SK-N-DZ (cell line): ENCODE results near the gene NPHP1.
"Not testable (repeated sequence)": the region's sequence is repeated elsewhere in the genome, so short reads cannot be mapped to it uniquely, and the experiment has no call there.

ENCODE experiments used
- DNase-seq: peaks from one replicate; pipeline ENCODE4 v3.0.0-alpha.2; 2015; ENCODE audit warnings: low spot score

NPHP1 gene

DNA sequence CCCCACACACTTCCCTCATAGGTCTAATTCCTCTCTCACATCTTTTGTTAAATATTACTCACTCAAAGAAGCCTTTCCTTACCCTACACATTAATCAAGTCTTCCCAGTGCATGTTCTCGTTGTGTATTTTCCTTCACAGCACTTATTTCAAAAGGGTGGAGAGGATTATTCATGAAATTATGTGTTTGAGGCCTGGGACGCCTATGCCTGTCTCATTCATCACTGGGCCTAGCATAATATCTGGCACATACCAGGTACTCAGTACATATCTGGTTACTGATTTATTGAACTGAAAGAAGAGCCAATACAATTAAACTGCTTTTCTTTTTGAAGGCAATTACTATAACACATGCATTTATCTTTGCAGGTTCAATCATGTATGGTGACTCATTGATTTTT, 74.1 kb downstream of the NPHP1 start:
- no peak for DNase-seq

DNA sequence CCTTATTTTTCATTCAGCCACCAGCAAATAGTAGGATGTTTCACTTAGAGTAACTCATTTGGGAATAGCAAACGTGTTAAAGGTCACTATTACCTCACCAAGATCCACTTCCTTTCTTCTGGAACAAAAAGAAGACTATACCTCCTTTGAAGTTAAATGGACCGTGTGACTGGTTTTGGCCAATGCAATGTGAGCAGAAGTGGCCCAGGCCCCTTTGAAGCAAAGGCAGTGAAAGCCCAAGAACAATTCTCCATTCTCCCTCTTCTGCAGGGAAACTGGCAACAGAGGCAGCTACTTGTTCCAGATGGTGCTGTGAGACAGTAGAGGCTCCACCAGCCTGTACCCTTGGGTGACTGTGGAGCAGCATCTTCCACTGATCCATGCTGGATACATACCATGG, 77.9 kb downstream of the NPHP1 start:
- DNase-seq: no peak

DNA sequence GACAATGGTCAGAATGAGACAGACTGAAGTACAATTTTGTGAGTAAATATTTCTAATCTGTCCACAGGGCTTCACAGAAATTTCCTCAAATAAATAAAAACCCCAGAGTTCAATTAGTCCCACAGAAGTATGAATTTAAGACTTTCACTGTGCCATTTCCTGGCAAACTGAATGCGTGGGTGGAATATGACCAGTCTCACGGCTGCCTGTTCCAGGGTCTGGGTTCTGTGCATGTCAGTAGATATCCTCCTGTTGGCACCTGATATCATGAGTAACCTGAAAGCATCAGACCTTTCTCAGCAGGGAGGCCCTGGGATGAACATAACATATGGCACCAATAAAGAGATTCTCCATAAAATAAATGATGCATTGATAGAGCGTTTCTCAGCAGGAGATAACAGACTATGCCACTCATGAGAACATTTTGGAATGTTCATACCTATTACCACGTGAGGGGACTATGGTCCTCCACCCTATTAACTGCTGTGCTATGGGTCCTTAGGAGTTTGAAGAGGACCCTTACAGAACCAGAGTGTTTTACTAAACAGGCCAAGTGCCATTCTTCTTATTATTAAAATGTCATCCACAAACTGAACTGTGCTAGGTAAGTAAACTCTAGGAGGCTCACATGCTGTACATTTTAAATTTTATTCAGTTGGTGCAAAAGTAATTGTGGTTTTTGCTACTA, 78.6 kb downstream of the NPHP1 start:
- DNase-seq: no peak

DNA sequence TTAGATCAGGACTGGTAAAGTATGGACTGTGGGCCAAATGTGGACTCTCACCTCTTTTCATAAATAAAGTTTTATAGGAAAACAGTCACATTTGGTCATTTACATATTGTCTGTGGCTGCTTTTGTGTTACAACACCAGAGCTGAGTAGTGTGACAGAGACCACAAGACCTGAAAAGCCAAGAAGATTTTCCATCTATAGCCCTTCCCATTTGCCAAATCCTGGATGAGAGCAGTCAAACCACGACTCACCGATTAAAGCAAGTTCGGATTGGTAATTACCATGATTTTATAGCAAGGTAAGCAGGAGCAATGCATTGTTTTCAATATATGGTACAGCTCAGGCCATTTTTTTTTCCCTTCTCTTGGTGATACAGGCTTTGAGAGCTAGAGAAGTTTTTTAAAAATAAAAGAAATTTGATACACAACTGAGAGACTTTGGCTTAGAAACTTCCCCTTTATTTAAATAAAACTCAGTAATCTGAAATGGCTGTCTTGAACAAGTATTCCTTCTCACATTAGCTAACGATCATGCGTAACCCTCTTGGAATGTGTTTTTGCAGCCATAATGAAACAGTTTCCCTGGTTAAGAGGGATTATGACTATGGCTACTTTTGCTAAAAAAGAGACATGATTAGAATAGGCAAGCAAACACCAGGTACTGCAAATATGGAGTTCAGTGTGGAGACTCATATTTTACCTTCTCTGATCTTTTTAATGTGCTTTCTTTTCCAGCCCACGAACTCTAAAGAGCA, 79.7 kb downstream of the NPHP1 start:
- no peak for DNase-seq

DNA sequence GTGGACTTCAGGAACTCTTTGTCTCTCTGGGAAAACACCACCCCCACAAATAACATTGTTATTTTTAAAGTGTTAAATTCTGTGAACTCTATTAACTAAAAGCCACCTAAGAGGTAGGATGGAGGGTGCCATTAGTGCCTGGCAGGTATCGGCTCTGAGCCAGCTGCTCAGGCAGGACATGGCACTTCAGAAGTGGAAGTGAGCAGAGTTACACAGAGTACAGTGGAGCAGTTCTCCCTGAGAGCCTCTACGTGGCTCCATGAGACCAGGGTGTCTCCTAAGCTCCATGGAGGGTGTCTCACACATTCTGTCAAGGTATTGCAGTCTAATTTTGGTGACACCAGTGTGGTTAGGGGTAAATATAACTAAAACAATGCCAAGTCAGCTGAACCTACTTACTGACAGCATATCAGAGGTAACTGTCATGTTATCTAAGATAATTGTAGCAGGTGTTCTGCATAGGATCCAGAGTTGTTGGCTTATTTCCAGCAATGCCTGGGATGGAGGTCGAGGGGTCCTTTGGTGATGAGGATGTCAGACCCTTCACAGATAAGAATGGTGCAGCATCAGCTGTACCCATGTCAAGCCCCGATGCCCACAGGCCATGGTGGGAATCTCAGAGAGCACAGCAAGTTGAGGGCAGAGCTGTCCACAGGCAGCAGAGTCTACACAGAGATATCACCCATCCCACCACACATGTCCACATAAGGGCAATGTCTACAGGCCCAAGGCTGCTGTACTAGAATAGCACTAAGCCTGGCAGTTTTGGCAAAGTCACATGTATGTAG, 80.6 kb downstream of the NPHP1 start:
- no peak for DNase-seq

DNA sequence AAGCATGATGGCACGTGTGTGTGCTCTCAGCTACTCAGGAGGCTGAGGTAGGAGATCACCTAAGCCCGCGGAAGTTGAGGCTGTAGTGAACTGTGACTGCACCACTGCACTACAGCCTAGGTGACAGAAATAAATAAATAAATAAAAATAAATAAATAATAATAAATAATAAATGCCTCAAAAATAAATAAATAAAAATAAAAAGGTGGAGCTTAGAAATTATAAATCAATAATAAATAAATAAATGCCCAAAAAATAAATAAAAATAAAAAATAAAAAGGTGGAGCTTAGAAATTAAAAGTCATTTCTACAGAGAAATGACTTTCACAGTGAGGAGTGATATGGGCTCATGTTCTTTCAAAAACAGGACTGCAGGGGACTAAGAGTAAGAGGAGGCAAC, 83.2 kb downstream of the NPHP1 start:
- no peak for DNase-seq

DNA sequence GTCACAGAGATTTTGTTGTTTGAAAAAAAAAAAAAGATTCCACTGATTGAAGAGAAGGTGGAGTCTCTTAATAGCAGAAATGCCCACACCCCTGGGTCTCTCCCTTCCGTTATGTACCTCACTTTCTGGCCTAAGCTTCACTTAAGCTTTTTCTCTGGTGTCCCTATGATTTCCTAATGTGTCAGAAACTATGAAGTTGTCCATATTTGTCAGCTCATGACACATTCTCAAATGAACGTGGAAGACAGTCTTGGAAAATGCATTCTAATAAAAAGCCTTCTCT, 83.8 kb downstream of the NPHP1 start:
- DNase-seq: no peak

DNA sequence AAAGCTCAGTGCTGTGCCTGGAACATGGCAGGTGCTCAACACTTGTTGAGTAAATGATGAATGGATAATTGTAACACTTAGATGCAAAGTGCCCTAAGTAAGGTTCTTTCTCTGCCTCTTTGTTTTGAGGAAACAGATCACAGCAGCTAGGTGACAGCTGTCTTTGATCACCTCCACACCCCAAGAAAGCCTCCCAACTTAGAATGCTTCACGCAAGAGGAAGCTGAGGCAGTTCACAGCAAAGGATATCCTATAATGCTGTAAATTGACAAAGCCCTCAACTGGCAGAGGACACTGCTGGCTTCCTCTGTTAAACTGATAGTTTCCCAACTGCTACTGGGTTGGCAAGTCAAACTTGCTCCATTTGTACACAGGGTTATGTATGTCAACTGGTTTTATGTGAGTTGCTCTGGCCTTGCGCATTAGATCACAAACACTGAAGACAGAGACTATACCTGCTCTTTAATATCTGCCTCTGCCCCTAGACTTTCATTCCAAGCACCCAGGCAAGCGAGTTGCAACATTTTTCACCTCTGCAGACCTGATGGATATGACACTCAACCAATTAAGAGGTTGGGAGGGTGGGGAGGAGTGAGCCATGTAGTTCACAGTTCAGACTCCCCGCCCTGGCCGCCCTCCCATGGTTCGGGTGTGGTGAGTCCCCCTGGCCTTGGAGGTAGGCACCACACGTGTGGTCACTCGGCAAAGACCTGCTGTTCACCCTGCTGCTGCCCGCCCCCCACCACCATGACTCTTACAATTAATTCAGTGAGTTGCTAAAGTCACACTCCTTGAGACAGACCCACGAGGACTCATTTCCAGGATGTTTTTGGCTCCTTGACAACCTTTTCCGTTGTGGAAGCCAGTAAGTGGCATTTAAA, 84.4 kb downstream of the NPHP1 start:
- DNase-seq: no peak

DNA sequence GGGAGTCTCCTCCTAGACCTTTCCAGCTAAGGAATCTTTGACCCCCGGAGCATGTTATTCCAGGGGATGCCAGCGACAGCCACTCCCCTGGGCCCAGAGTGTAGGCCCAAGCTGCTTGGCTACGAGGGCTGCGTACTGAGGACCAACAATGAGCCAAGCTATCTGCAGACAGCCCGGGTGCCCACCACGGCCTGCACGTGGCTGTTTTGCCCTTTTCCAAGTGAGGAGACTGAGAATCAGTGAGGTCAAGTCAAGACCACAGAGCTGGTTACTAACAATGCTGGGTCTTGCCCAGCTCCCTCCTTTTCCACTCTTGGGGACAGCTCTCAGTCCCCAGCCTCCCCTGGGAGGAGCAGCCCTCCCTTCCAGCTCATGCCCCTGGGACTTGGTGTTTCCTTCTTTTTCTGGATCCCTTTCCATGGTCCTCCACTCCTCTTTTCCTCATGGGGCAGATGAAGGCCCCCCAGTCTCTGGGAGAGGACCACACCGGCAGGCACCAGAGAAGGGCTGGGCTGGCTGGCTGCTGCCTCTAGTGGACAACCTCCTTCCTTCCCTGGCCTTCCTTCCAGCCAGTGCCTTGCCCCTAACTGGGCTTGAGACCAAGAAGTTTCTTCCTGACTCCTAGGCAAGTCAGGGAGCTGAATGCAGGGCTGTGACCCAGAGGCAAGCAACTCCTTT, 88.6 kb downstream of the NPHP1 start:
- DNase-seq: no peak

DNA sequence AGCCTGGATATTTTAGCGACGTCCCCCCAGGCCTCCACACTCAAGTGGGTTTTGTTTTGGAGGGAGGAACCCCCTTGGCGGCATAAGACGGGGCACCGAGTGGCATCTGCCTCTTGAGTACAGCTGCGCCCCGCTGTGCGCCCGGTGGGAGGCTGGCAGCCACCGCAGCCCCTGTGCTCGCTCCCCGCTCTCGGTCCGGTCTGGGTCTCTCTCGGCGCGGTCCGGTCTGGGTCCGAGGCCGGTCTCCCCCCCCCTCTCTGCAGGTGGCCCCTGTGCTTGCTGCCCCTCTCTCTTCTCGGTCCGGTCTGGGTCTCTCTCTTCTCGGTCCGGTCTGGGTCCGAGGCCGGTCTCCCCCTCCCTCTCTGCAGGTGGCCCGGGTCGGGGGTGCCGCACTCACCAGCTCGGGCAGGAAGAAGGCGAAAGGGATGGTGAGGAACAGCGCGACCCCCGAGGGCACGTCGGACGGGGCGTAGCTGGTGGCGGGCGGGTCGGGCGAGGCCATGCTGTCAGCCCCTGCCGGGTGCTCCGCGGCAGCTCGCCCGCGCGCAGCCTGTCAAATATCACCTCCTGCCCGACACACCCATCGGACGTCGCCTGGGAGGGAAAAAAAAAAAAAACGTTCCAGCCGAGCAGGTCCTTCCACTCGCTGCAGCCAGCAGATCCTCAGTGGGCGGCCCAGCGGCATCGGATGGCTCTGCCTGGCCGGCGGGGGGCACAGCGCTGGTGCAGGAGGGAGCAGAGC, 89.4 kb downstream of the NPHP1 start, which contains the start of gene MALL:
Gene MALL, minus strand, starts transcription at position 532 of the 742 bp plus-strand sequence. Its CDS starts 30 bp downstream, at position 502.
- DNase-seq: no peak

DNA sequence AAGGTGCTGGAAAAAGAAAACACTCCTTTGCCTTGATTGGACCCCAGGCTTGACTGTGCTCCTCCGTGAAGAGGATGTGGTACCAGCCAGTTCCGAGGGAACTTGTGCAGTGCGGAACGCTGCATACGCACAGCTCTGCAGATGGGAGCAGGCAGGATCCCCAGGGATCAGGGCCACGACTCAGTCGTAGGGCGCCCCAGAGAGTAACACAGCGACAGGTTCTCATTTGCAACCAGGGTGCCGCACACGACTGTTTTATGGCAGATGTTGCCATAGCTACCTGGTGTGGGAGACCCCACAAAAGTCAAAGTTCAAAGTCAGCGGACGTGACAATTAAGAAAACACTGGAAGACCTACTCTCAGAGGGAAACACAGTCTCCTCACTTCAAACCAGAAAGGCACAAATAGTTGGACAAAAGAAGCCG, 90.0 kb downstream of the NPHP1 start:
- DNase-seq: no peak

DNA sequence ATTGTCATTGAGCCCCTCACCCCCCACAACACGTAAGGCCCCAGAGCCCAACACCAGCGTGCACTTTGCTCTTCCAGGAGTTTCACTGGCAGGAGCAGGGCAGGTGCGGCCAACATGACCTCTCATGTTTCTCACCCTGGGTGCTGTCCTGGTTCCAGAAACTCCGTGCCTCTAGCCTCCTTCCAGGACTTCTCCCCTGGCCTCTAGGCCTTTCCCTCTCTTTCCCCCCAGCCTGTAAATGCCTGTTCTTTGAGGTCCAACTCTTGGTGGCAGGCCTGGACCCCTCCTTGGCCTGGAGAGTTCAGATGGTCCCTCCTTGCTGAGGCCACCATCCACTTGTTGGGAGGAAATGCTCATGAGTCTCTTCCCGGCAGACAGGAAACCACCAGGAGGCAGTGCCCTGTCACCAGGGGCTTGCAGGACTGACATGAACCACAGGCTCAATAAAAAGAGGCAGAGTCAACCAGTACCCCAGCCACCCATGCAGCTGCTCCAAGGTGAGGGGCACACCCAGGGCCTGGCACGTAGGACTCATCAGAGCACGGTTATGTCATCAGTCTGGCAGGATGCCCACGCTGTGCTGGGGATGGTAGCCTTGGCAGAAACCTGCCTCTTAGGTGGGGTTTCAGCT, 90.7 kb downstream of the NPHP1 start:
- DNase-seq: no peak

DNA sequence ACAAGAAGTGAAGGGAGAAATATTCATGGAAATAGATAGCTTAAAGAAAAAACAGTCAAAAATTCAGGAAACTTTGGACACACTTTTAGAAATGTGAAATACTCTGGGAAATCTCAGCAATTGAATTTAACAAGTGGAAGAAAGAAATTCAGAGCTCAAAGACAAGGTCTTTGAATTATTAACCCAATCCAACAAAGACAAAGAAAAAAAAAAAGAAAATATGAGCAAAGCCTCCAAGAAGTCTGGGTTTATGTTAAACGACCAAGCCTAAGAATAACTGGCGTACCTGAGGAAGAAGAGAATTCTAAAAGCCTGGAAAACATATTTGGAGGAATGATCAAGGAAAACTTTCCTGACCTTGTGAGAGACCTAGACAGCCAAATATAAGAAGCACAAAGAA, 96.5 kb downstream of the NPHP1 start:
- not testable (repeated sequence) for DNase-seq

DNA sequence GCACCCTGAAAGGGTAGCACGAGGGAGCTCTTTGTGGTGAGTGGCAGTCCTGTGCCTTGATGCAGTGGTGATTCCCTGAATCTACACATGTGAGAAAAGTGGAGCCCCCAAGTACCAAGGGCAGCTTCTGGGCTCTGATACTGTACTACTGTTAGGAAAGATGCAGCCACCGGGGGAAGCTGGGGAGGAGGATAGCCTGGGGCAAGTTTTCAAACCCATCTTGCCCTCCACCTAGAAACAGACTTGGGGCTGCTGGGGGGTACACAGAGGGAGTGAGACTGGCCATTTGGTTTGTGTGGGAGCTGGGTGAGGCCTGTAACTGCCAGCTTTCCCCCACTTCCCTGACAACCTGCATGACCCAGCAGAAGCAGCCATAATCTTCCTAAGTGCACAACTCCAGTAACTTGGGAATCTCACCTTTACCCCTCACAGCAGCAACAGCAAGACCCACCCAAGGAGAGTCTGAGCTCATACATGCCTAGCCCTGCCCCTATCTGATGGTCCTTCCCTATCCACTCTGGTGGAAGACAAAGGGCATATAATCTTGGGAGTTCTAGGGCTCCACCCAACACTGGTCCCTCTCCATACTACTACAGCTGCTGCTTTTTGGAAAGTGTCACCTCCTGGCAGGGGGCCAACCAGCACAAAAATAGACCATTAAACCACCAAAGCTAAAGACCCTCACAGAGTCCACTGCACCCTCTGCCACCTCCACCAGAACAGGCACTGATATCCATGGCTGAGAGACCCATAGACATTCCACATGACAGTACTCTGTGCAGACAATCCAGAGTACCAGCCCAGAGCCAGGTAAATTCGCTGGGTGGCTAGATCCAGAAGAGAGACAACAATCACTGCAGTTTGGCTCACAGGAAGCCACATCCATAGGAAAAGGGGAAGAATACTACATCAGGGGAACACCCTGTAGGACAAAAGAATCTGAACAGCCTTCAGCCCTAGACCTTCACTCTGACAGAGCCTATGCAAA, 97.4 kb downstream of the NPHP1 start:
- DNase-seq: no peak

DNA sequence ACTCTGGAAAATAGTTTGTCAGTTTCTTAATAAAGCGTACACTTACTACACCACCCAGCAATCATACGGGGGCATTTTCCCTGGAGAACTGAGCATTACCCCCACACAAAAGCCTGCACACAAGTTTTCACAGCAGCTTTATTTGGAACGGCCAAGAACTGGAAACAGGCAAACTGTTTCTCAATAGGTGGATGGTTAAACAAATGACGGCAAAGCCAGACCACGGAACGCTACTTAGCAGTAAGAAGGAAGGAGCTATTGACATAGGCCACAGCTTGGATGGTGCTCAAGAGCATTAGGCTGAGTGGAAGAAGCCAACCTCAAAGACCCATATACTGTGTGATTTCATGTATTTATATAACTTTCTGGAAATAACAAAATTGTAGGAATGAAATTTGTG, 98.2 kb downstream of the NPHP1 start:
- no peak for DNase-seq

DNA sequence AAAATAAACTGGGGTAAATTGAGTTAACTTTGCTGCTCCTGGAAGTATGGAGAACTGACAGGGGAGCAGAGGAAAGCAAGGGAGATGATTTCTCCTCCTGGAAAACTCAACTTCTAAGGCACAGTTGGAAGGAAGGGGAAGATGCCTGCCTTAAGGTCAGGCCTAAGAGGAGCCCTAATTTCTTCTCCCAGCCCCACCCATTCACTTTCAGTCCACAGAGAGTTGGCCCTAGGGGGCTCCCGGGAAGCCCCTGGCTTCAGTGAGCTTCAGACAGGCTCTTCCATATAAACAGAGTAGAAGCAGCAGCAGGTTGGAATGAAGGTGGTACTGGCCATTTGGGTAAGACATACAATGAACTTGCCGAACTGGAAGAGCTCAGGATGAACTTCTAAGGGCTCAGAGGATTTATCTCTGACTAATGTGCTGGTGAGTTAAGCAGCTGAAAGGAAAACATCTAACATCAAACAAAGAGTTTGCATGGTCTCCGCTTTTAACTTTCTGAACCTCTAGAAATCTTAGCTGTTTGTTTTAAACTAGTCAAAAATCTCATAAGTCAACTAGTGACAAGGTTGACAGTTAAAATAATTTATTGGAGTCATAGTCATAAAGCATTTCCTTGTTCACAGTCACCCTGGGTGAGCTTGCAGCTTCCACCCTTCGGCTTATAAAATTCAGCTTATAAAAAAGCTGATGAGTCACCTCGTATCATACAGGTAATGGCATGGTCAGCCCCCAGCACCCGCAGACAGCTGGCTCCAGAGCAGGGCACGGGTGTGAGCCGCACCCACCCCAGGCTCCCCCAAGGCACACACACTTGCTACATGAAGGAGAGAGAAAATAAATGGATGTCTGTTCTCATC, 99.0 kb downstream of the NPHP1 start:
- DNase-seq: no peak

DNA sequence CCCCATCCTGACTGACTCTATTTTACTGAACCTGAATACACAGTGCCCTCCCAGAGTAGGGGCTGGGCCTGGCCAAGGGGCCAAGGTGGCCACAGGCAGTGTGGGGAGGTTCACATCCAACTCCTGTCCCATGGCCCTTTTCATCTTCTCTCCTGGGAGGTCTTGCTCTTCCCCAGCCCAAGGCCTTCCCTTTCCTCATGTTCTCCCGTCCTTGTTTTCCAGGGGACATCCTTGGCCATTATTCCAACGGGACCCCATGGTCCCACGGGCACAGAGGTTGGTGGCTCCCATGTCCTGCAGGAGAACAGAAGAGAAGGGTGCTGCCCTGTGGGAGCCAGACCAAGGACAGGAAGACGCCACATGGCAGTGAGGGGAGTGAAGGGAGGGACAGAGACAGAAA, 99.6 kb downstream of the NPHP1 start:
- DNase-seq: no peak
